Tibial nerve (tissue), 3 donors: Measurements from ENCODE around the gene RFXAP.

Source experiments
- POLR2A ChIP-seq, 2 donors: fragments of 450-650 bp; IDR thresholded peaks; one replicate each; pipeline ENCODE4 v1.6.1; 2017; ENCODE audit warnings: antibody characterized with exemption in 2 of 2, mild to moderate bottlenecking in 2 of 2, moderate library complexity in 2 of 2
- TF ChIP-seq, protein P1 (sequence below), 5 experiments: fragments of 200-600 bp in 3 of 5; fragments of 450-650 bp in 2 of 5; sonication (generic) in 3 of 5; IDR thresholded peaks; one replicate each; pipeline ENCODE4 v1.5.1; 2016 to 2019; ENCODE audit warnings: antibody characterized with exemption in 5 of 5, mild to moderate bottlenecking in 3 of 5, moderate library complexity in 2 of 5

DNA sequence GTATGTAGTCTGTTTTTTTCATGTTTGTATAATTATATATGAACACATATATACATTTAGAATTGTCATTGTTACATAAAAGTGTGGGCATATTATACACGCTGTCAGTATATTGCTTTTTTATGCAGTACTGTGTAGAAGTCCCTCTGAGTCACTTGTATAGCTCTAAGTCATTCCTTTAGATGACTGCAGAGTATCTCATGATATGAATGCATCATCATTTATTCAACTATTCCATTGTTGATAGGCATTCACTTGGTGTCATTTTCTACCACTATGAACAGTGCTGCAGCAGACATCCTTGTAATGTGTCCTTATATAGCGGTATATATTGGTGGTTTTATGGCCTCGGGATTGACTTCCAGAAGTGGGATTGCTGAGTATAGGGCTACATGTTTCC lies 15.3 kb downstream of the RFXAP start:
- TF ChIP-seq, protein P1, sequence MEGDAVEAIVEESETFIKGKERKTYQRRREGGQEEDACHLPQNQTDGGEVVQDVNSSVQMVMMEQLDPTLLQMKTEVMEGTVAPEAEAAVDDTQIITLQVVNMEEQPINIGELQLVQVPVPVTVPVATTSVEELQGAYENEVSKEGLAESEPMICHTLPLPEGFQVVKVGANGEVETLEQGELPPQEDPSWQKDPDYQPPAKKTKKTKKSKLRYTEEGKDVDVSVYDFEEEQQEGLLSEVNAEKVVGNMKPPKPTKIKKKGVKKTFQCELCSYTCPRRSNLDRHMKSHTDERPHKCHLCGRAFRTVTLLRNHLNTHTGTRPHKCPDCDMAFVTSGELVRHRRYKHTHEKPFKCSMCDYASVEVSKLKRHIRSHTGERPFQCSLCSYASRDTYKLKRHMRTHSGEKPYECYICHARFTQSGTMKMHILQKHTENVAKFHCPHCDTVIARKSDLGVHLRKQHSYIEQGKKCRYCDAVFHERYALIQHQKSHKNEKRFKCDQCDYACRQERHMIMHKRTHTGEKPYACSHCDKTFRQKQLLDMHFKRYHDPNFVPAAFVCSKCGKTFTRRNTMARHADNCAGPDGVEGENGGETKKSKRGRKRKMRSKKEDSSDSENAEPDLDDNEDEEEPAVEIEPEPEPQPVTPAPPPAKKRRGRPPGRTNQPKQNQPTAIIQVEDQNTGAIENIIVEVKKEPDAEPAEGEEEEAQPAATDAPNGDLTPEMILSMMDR (IDR thresholded peaks at IDR 0.05): no peak
- TF ChIP-seq POLR2A (IDR thresholded peaks at IDR 0.05): no peak
